HL-60 (cell line): ENCODE data around the gene MOBP.

Experiments used
- DNase-seq, 2 experiments: peaks; one replicate each; pipeline ENCODE4 v3.0.0-alpha.2; 2010 to 2020; ENCODE audit warnings: low read depth in 1 of 2, low spot score in 1 of 2
- H3K27ac ChIP-seq: fragments of 250-450 bp; sonication (Bioruptor Pico); replicated peaks from 2 replicates; pipeline ENCODE4 v1.5.1; 2020; ENCODE audit warnings: mild to moderate bottlenecking, moderate library complexity
- H3K27me3 ChIP-seq: fragments of 250-450 bp; sonication (Bioruptor Pico); 2 replicates; pipeline ENCODE4 v1.5.1; 2021; ENCODE audit warnings: mild to moderate bottlenecking, moderate library complexity; ENCODE audit not compliant: insufficient read depth, poor library complexity, severe bottlenecking
- H3K4me3 ChIP-seq: replicated peaks from 2 replicates; pipeline ENCODE4 v1.5.1; 2011; ENCODE audit warnings: mild to moderate bottlenecking, control low read depth, low read length; ENCODE audit not compliant: insufficient read depth
- CTCF ChIP-seq: IDR thresholded peaks from one replicate; pipeline ENCODE4 v1.5.1; 2011; ENCODE audit warnings: low read length, control low read depth, inconsistent platforms; ENCODE audit not compliant: insufficient read depth
- GABPA ChIP-seq: IDR thresholded peaks from 2 replicates; pipeline ENCODE4 v1.6.1; 2012; ENCODE audit warnings: low read depth
- POLR2AphosphoS5 ChIP-seq: IDR thresholded peaks from 2 replicates; pipeline ENCODE4 v1.6.1; 2012; ENCODE audit warnings: low read depth
- REST ChIP-seq: IDR thresholded peaks from 2 replicates; pipeline ENCODE4 v1.6.1; 2012; ENCODE audit warnings: low read depth; ENCODE audit not compliant: insufficient replicate concordance
- SPI1 ChIP-seq: IDR thresholded peaks from 2 replicates; pipeline ENCODE4 v1.6.1; 2012; ENCODE audit warnings: low read depth, mild to moderate bottlenecking, borderline replicate concordance

Gene MOBP

GRCh38 chr3:39506863-39507262 lies 39.4 kb downstream of the MOBP start:
- Histone ChIP-seq H3K27me3 (peaks cover 23% of the 10 kb centered on the region), H3K27ac (no peak overlapping the region), H3K4me3 (no peak overlapping the region)
- peak in 1 of 2 experiments; percentile 40 for DNase-seq
- TF ChIP-seq REST (no peak), CTCF (no peak), GABPA (no peak), SPI1 (no peak), POLR2AphosphoS5 (no peak)

GRCh38 chr3:39513791-39514369 lies 46.4 kb downstream of the MOBP start:
- H3K4me3 ChIP-seq = no peak overlapping the region
- no peaks in the 10 kb centered on the region for H3K27me3 ChIP-seq
- no peak for TF ChIP-seq SPI1
- TF ChIP-seq GABPA = no peak
- TF ChIP-seq CTCF = no peak
- no peak for TF ChIP-seq REST
- no peak for TF ChIP-seq POLR2AphosphoS5
- no peak for DNase-seq
- no peak overlapping the region for H3K27ac ChIP-seq

- DNase-seq = no peak
- no peak for TF ChIP-seq POLR2AphosphoS5
- no peak for TF ChIP-seq GABPA
- no peak for TF ChIP-seq SPI1
- TF ChIP-seq CTCF = no peak
- TF ChIP-seq REST = no peak
- Histone ChIP-seq H3K4me3 (no peak overlapping the region), H3K27ac (no peak overlapping the region), H3K27me3 (no peaks in the 10 kb centered on the region)
Observed at GRCh38 chr3:39515681-39516441, 48.4 kb downstream of the MOBP start.
